ENCODE measurements around the gene HAGH. TPM values are rescaled to one million over a fixed set of nuclear protein-coding genes. Genes with fewer than 3 reads are reported as not detected.

The HAGH gene
- total and polyA plus RNA-seq, 9 of the 15 experiments (the other 6 are each of a cell fraction or from before 2014, with no cell fraction given): 0.46 to 35.1 (median 16.8) TPM

DNA sequence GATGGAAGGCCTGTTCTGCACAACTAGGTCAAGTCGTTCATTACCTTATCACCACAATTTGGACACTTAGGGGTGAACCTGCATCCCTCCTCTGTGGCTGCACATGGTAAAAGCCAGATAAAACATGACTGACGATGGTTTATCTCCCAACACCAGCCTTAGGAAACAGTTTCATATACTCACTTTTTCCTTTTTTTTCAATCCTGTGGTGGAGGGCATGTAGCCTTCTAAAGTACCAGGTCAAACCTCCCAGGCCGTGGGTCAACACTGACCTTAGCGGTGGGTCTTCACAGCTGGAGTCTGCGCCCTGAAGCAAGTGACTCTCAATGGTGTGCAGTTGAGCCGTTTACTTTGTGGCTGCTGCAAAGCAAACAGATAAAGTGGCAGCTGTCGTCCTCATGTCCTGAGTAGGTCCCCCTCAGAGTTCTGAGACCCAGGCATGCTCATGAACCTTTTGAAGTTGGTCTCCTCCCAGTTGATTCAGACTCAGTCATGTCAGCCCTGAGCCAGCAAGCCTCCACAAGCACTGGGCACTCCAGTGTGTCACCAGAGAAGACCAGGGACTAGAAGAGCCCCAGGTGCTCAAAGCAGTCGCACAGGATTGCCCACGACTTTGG is 6.3 kb upstream of the HAGH start (continued):
- TF ChIP-seq CEBPG (CRISPR knock-in tag; IDR thresholded peaks at IDR 0.05) (no peak), CEBPG (tag; conservative IDR thresholded peaks at IDR 0.05 in 1 of 2, IDR thresholded peaks at IDR 0.05 in 1 of 2) (no peak), TEAD4 (IDR thresholded peaks at IDR 0.05; ENCODE audit: low read length) (peak; percentile 100), TEAD4 (CRISPR knock-in tag; IDR thresholded peaks at IDR 0.05; ENCODE audit: borderline replicate concordance) (no peak), NCOA1 (IDR thresholded peaks at IDR 0.05; ENCODE audit: low read depth) (peak; percentile 88), ZNF408 (CRISPR knock-in tag; IDR thresholded peaks at IDR 0.05; ENCODE audit: low read depth) (no peak), ZNF583 (CRISPR knock-in tag; IDR thresholded peaks at IDR 0.05) (no peak), PHB2 (IDR thresholded peaks at IDR 0.05; ENCODE audit: low read depth) (peak; percentile 96), KLF6 (CRISPR knock-in tag; IDR thresholded peaks at IDR 0.05; ENCODE audit: borderline replicate concordance) (no peak), ZNF592 (IDR thresholded peaks at IDR 0.05) (peak; percentile 66), TAF15 (IDR thresholded peaks at IDR 0.05; ENCODE audit: low read depth, low read length) (no peak), GTF2E2 (tag; IDR thresholded peaks at IDR 0.05) (peak; percentile 60; the same call in 1 of the 2 replicates)
- TF ChIP-seq, protein P1, sequence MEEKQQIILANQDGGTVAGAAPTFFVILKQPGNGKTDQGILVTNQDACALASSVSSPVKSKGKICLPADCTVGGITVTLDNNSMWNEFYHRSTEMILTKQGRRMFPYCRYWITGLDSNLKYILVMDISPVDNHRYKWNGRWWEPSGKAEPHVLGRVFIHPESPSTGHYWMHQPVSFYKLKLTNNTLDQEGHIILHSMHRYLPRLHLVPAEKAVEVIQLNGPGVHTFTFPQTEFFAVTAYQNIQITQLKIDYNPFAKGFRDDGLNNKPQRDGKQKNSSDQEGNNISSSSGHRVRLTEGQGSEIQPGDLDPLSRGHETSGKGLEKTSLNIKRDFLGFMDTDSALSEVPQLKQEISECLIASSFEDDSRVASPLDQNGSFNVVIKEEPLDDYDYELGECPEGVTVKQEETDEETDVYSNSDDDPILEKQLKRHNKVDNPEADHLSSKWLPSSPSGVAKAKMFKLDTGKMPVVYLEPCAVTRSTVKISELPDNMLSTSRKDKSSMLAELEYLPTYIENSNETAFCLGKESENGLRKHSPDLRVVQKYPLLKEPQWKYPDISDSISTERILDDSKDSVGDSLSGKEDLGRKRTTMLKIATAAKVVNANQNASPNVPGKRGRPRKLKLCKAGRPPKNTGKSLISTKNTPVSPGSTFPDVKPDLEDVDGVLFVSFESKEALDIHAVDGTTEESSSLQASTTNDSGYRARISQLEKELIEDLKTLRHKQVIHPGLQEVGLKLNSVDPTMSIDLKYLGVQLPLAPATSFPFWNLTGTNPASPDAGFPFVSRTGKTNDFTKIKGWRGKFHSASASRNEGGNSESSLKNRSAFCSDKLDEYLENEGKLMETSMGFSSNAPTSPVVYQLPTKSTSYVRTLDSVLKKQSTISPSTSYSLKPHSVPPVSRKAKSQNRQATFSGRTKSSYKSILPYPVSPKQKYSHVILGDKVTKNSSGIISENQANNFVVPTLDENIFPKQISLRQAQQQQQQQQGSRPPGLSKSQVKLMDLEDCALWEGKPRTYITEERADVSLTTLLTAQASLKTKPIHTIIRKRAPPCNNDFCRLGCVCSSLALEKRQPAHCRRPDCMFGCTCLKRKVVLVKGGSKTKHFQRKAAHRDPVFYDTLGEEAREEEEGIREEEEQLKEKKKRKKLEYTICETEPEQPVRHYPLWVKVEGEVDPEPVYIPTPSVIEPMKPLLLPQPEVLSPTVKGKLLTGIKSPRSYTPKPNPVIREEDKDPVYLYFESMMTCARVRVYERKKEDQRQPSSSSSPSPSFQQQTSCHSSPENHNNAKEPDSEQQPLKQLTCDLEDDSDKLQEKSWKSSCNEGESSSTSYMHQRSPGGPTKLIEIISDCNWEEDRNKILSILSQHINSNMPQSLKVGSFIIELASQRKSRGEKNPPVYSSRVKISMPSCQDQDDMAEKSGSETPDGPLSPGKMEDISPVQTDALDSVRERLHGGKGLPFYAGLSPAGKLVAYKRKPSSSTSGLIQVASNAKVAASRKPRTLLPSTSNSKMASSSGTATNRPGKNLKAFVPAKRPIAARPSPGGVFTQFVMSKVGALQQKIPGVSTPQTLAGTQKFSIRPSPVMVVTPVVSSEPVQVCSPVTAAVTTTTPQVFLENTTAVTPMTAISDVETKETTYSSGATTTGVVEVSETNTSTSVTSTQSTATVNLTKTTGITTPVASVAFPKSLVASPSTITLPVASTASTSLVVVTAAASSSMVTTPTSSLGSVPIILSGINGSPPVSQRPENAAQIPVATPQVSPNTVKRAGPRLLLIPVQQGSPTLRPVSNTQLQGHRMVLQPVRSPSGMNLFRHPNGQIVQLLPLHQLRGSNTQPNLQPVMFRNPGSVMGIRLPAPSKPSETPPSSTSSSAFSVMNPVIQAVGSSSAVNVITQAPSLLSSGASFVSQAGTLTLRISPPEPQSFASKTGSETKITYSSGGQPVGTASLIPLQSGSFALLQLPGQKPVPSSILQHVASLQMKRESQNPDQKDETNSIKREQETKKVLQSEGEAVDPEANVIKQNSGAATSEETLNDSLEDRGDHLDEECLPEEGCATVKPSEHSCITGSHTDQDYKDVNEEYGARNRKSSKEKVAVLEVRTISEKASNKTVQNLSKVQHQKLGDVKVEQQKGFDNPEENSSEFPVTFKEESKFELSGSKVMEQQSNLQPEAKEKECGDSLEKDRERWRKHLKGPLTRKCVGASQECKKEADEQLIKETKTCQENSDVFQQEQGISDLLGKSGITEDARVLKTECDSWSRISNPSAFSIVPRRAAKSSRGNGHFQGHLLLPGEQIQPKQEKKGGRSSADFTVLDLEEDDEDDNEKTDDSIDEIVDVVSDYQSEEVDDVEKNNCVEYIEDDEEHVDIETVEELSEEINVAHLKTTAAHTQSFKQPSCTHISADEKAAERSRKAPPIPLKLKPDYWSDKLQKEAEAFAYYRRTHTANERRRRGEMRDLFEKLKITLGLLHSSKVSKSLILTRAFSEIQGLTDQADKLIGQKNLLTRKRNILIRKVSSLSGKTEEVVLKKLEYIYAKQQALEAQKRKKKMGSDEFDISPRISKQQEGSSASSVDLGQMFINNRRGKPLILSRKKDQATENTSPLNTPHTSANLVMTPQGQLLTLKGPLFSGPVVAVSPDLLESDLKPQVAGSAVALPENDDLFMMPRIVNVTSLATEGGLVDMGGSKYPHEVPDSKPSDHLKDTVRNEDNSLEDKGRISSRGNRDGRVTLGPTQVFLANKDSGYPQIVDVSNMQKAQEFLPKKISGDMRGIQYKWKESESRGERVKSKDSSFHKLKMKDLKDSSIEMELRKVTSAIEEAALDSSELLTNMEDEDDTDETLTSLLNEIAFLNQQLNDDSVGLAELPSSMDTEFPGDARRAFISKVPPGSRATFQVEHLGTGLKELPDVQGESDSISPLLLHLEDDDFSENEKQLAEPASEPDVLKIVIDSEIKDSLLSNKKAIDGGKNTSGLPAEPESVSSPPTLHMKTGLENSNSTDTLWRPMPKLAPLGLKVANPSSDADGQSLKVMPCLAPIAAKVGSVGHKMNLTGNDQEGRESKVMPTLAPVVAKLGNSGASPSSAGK (IDR thresholded peaks at IDR 0.05): peak; percentile 83

Data from K562 (cell line).